Measurements from ENCODE around the gene ALPK3.

ALPK3 gene, protein sequence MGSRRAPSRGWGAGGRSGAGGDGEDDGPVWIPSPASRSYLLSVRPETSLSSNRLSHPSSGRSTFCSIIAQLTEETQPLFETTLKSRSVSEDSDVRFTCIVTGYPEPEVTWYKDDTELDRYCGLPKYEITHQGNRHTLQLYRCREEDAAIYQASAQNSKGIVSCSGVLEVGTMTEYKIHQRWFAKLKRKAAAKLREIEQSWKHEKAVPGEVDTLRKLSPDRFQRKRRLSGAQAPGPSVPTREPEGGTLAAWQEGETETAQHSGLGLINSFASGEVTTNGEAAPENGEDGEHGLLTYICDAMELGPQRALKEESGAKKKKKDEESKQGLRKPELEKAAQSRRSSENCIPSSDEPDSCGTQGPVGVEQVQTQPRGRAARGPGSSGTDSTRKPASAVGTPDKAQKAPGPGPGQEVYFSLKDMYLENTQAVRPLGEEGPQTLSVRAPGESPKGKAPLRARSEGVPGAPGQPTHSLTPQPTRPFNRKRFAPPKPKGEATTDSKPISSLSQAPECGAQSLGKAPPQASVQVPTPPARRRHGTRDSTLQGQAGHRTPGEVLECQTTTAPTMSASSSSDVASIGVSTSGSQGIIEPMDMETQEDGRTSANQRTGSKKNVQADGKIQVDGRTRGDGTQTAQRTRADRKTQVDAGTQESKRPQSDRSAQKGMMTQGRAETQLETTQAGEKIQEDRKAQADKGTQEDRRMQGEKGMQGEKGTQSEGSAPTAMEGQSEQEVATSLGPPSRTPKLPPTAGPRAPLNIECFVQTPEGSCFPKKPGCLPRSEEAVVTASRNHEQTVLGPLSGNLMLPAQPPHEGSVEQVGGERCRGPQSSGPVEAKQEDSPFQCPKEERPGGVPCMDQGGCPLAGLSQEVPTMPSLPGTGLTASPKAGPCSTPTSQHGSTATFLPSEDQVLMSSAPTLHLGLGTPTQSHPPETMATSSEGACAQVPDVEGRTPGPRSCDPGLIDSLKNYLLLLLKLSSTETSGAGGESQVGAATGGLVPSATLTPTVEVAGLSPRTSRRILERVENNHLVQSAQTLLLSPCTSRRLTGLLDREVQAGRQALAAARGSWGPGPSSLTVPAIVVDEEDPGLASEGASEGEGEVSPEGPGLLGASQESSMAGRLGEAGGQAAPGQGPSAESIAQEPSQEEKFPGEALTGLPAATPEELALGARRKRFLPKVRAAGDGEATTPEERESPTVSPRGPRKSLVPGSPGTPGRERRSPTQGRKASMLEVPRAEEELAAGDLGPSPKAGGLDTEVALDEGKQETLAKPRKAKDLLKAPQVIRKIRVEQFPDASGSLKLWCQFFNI (N-terminal part only)

DNA sequence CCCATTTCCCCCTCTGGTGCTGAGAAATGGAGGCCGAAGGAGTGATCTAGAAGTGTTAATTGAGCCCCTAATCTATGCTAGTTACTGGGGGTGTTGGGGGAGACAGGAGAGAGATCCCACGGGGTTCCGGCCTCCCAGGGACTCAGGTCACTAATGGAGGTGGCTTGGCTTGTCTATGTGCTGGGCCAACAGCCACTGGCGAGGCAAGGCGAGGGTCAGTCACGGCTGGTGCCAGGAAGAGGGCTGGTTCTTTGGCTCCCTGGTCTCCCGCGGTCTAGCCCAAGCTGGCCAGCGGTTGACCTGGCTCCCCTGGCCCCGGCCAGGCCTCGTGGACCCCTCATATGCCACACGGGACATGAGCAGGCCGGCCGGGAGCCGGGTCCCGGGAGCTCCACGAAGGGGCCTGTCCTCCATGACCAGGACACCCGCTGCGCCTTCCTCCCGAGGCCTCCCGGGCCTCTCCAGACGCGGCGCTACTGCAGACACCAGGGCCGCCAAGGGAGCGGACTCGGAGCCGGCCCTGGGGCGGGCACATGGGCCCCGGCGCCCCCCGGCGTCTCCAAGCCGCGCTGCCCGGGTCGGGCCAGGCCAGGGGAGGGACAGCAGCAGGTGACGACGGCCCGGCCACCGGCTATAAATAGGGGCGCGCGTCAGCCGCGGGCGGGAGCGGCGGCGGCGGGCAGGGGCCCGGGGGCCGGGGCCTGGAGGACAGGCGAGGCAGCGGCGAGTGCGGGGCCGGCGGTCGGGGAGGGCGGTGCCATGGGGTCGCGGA, at the start of gene ALPK3:
Gene ALPK3 (plus strand): TSS at position 663 of the 772 bp plus-strand sequence. CDS start 97 bp downstream, at position 760.
- in situ Hi-C loops (cut with MboI; ENCODE audit: low pct_unique_long_range_greater_than_20kb, low sequenced_read_pairs, unreplicated experiment), result no loop called here
- no peak for DNase-seq (ENCODE audit: low spot score)
- TF ChIP-seq, protein P1, sequence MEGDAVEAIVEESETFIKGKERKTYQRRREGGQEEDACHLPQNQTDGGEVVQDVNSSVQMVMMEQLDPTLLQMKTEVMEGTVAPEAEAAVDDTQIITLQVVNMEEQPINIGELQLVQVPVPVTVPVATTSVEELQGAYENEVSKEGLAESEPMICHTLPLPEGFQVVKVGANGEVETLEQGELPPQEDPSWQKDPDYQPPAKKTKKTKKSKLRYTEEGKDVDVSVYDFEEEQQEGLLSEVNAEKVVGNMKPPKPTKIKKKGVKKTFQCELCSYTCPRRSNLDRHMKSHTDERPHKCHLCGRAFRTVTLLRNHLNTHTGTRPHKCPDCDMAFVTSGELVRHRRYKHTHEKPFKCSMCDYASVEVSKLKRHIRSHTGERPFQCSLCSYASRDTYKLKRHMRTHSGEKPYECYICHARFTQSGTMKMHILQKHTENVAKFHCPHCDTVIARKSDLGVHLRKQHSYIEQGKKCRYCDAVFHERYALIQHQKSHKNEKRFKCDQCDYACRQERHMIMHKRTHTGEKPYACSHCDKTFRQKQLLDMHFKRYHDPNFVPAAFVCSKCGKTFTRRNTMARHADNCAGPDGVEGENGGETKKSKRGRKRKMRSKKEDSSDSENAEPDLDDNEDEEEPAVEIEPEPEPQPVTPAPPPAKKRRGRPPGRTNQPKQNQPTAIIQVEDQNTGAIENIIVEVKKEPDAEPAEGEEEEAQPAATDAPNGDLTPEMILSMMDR (IDR thresholded peaks at IDR 0.05; ENCODE audit: extremely low read depth, insufficient read depth, missing control alignments), result no peak

DNA sequence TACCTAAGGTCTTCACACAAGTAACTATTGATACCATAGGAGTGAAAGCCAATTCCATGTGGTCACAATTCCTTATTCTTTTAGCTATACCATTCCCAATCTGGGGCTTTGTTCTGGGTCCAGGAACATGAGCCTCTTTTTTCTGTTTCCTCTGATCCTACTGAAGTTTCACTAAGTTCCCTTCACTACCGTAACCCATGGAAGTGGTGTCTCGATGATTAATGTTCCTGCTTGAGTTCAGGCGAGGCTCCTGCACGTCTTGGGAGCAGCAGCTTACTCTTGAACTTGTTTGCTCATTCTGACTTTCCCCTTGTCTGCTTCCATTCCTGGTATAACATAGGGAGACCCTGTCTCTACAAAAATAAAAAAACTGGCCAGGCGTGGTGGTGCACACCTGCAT, 45.1 kb upstream of the ALPK3 start:
- no peak for DNase-seq (ENCODE audit: low spot score)
- in situ Hi-C loops (cut with MboI; ENCODE audit: low pct_unique_long_range_greater_than_20kb, low sequenced_read_pairs, unreplicated experiment), result no loop called here
- TF ChIP-seq, protein P1 (IDR thresholded peaks at IDR 0.05; ENCODE audit: extremely low read depth, insufficient read depth, missing control alignments), result no peak

DNA sequence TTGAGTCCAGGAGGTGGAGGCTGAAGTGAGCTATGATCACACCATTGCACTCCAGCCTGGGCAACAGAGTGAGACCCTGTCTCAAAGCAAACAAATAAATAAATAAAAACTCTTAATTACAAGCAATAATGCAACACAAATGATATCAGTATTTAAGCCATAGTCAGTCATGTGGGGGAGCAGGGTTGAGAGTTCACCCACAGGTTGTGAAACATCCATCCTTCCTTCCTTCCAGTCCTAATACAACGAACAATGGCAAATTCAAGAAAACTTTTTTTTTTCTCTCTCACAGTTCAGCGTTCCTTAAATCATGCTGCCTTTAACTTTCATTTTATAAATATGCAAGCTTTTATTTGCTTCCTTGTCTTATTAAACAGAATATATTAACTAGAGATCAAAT, 44.7 kb upstream of the ALPK3 start:
- in situ Hi-C loops (cut with MboI; ENCODE audit: low pct_unique_long_range_greater_than_20kb, low sequenced_read_pairs, unreplicated experiment), result no loop called here
- TF ChIP-seq, protein P1 (IDR thresholded peaks at IDR 0.05; ENCODE audit: extremely low read depth, insufficient read depth, missing control alignments), result no peak
- DNase-seq (ENCODE audit: low spot score), result no peak

DNA sequence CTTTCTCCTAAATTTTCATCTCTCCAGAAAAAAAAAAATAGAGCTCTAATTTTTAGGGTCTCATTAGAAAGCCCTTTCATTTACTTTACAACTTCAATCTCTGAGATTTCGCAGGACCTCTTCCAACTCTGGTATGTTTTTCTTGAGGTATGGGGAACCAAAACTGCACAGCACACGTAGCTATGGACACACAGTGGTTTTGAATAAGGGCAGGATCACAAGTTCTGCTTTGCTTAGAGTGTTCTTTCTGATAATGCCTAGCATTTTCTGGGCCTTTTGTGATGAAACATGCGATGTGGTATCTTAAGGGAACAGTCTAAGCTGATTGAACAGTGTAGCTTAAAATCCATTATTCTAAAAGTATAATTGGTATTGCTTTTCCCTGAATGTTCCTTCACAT, 43.4 kb upstream of the ALPK3 start:
- TF ChIP-seq, protein P1 (IDR thresholded peaks at IDR 0.05; ENCODE audit: extremely low read depth, insufficient read depth, missing control alignments), result no peak
- no peak for DNase-seq (ENCODE audit: low spot score)
- in situ Hi-C loops (cut with MboI; ENCODE audit: low pct_unique_long_range_greater_than_20kb, low sequenced_read_pairs, unreplicated experiment), result no loop called here

DNA sequence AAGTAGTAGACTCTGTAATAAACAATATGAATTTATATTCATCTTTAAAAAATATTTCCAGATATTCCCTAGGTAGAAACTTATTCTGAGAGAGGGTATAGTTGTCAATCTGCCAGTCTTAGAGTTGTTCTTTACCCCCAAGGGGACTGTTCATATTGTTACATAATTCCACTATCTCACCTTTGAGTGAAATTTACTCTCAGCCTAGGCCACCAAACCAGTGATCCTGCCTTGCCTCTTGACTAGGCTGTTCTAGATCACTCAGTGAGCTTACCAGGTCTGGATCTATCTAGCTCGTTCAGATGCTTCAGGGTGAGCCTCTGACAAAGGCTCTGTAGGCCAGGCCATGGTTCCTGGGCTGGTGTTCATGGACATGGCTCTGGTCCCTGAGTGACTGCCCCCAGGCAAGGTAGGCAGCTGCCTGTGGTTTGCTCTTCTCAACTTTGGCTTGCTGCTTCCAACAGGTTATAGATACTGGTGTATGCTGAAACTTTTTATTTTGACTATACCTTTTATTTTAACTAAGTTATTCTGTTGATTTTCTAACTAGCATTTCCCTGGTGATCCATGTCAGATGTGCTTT, 41.2 kb upstream of the ALPK3 start:
- TF ChIP-seq, protein P1 (IDR thresholded peaks at IDR 0.05; ENCODE audit: extremely low read depth, insufficient read depth, missing control alignments), result no peak
- no peak for DNase-seq (ENCODE audit: low spot score)
- in situ Hi-C loops (cut with MboI; ENCODE audit: low pct_unique_long_range_greater_than_20kb, low sequenced_read_pairs, unreplicated experiment), result no loop called here
